ENCODE results near the gene SEMA3D.
A peak's percentile ranks its signal among the peaks of the same experiment; 100 is the strongest.

The SEMA3D gene

GRCh38 chr7:85031475-85031874 is 155.4 kb downstream of the SEMA3D start:
- no peak for DNase-seq (ENCODE audit: low read depth)
- no peak for TF ChIP-seq CTCF (IDR thresholded peaks at IDR 0.05; ENCODE audit: control insufficient read depth, insufficient read depth, low read depth, low read length, missing control alignments)
- H3K4me3 ChIP-seq (ENCODE audit: control insufficient read depth, low read depth, low read length) = no peak overlapping the region

GRCh38 chr7:85030893-85031292 is 156.0 kb downstream of the SEMA3D start:
- peak; percentile 35 for DNase-seq (ENCODE audit: low read depth)

GRCh38 chr7:85025312-85025756 is 161.5 kb downstream of the SEMA3D start:
- no peak overlapping the region for H3K4me3 ChIP-seq (ENCODE audit: control insufficient read depth, low read depth, low read length)
- TF ChIP-seq CTCF (IDR thresholded peaks at IDR 0.05; ENCODE audit: control insufficient read depth, insufficient read depth, low read depth, low read length, missing control alignments) = no peak
- DNase-seq (ENCODE audit: low read depth) = no peak

More at GRCh38 chr7:85030893-85031292, 156.0 kb downstream of the SEMA3D start:
- H3K4me3 ChIP-seq (ENCODE audit: control insufficient read depth, low read depth, low read length) = no peak overlapping the region
- peak; percentile 36 for TF ChIP-seq CTCF (IDR thresholded peaks at IDR 0.05; ENCODE audit: control insufficient read depth, insufficient read depth, low read depth, low read length, missing control alignments)

GRCh38 chr7:85023916-85024315 is 162.9 kb downstream of the SEMA3D start:
- H3K4me3 ChIP-seq (ENCODE audit: control insufficient read depth, low read depth, low read length) = no peak overlapping the region
- TF ChIP-seq CTCF (IDR thresholded peaks at IDR 0.05; ENCODE audit: control insufficient read depth, insufficient read depth, low read depth, low read length, missing control alignments) = no peak
- DNase-seq (ENCODE audit: low read depth) = no peak

GRCh38 chr7:85023066-85023712 is 163.7 kb downstream of the SEMA3D start:
- DNase-seq (ENCODE audit: low read depth) = no peak
- no peak overlapping the region for H3K4me3 ChIP-seq (ENCODE audit: control insufficient read depth, low read depth, low read length)

GRCh38 chr7:85022064-85022697 is 164.7 kb downstream of the SEMA3D start:
- H3K4me3 ChIP-seq (ENCODE audit: control insufficient read depth, low read depth, low read length) = no peak overlapping the region
- TF ChIP-seq CTCF (IDR thresholded peaks at IDR 0.05; ENCODE audit: control insufficient read depth, insufficient read depth, low read depth, low read length, missing control alignments) = no peak
- no peak for DNase-seq (ENCODE audit: low read depth)

More at GRCh38 chr7:85023066-85023712, 163.7 kb downstream of the SEMA3D start:
- peak; percentile 38 for TF ChIP-seq CTCF (IDR thresholded peaks at IDR 0.05; ENCODE audit: control insufficient read depth, insufficient read depth, low read depth, low read length, missing control alignments)

All from AG09309 (cell line).